Measurements from ENCODE around the gene SLC33A1. TPM values are rescaled to one million over a fixed set of nuclear protein-coding genes. Genes with fewer than 3 reads are reported as not detected.

Gene SLC33A1
- total and polyA plus RNA-seq, 10 of the 15 experiments (the other 5 are each of a cell fraction or from before 2014, with no cell fraction given): 6.4 to 25.2 (median 19.8) TPM

GRCh38 chr3:155880286-155880685 lies 26.1 kb upstream of the SLC33A1 start (continued):
- TF ChIP-seq CREM (IDR thresholded peaks at IDR 0.05; ENCODE audit: low read depth) (no peak), ATF3 (IDR thresholded peaks at IDR 0.05; ENCODE audit: borderline replicate concordance, extremely low read depth, low read depth, low read length) (no peak), MTA2 (IDR thresholded peaks at IDR 0.05; ENCODE audit: low read depth) (peak; percentile 90), RELB (IDR thresholded peaks at IDR 0.05; ENCODE audit: low read depth) (no peak), YBX1 (IDR thresholded peaks at IDR 0.05) (no peak), MXI1 (IDR thresholded peaks at IDR 0.05; ENCODE audit: low read depth, low read length) (no peak), USF2 (IDR thresholded peaks at IDR 0.05; ENCODE audit: borderline replicate concordance, low read depth, low read length) (no peak), ZBED1 (IDR thresholded peaks at IDR 0.05; ENCODE audit: borderline replicate concordance) (no peak), MEF2B (IDR thresholded peaks at IDR 0.05; ENCODE audit: partially characterized antibody, poor library complexity, severe bottlenecking) (no peak), ATF7 (IDR thresholded peaks at IDR 0.05; ENCODE audit: low read depth) (0 out of 2 replicates have a peak, but pooled peaks have one; percentile 15), MLLT1 (IDR thresholded peaks at IDR 0.05) (0 out of 2 replicates have a peak, but pooled peaks have one; percentile 23), ZNF384 (IDR thresholded peaks at IDR 0.05; ENCODE audit: borderline replicate concordance, low read depth, low read length) (no peak), NFXL1 (IDR thresholded peaks at IDR 0.05; ENCODE audit: borderline replicate concordance) (no peak), EP300 (IDR thresholded peaks at IDR 0.05; ENCODE audit: borderline replicate concordance in 1 of 2, control insufficient read depth in 1 of 2, low read depth in 2 of 2, low read length in 2 of 2) (peak in 1 of 2 experiments; percentile 32; a peak in 1 of 4 replicates), IRF5 (IDR thresholded peaks at IDR 0.05; ENCODE audit: borderline replicate concordance) (no peak), CHD4 (IDR thresholded peaks at IDR 0.05) (no peak), CHD2 (IDR thresholded peaks at IDR 0.05; ENCODE audit: borderline replicate concordance, low read depth, low read length) (no peak), PML (IDR thresholded peaks at IDR 0.05; ENCODE audit: low read length) (no peak), ZNF217 (IDR thresholded peaks at IDR 0.05) (no peak), IRF3 (IDR thresholded peaks at IDR 0.05) (no peak), NR2F1 (conservative IDR thresholded peaks at IDR 0.05) (peak; percentile 57), SPI1 (IDR thresholded peaks at IDR 0.05; ENCODE audit: borderline replicate concordance, insufficient read depth, low read depth, low read length) (no peak), ZBTB33 (IDR thresholded peaks at IDR 0.05) (no peak)

All from GM12878 (cell line).